Suppressor macrophage (primary cell): ENCODE data around the gene GJD3.

ENCODE experiments used
- DNase-seq, 4 experiments: peaks; one replicate each; pipeline ENCODE4 v3.0.0-alpha.2; 2020 to 2022

Gene GJD3

GRCh38 chr17:40322358-40323315 is 41.9 kb downstream of the GJD3 start:
- peak; percentile 94 to 98 (median 96) for DNase-seq

GRCh38 chr17:40321961-40322357 is 42.6 kb downstream of the GJD3 start:
- DNase-seq, result no peak

GRCh38 chr17:40321524-40321929 is 43.0 kb downstream of the GJD3 start:
- peak in 1 of 4 experiments; percentile 23 for DNase-seq

- DNase-seq, result peak in 1 of 4 experiments; percentile 41
These were observed 43.6 kb downstream of the GJD3 start for GRCh38 chr17:40320756-40321523.

- peak; percentile 59 to 78 (median 74) for DNase-seq
These were observed 44.6 kb downstream of the GJD3 start for GRCh38 chr17:40319651-40320540.

GRCh38 chr17:40318830-40319391 is 45.6 kb downstream of the GJD3 start:
- peak in 1 of 4 experiments; percentile 34 for DNase-seq

GRCh38 chr17:40317880-40318829 is 46.4 kb downstream of the GJD3 start:
- peak; percentile 96 to 98 (median 97) for DNase-seq

GRCh38 chr17:40317345-40317873 is 47.1 kb downstream of the GJD3 start:
- DNase-seq, result peak; percentile 62 to 78 (median 70)

- DNase-seq, result peak; percentile 73 to 88 (median 84)
These were observed 47.8 kb downstream of the GJD3 start for GRCh38 chr17:40316571-40317344.

GRCh38 chr17:40315678-40316570 is 48.6 kb downstream of the GJD3 start:
- DNase-seq, result no peak

- no peak for DNase-seq
These were observed 49.3 kb downstream of the GJD3 start for GRCh38 chr17:40315206-40315605.

GRCh38 chr17:40314584-40314956 is 50.0 kb downstream of the GJD3 start:
- DNase-seq, result peak; percentile 88 to 95 (median 92)

GRCh38 chr17:40313668-40314583 is 50.6 kb downstream of the GJD3 start:
- no peak for DNase-seq
